Activated T-cell treated with anti-CD3 and anti-CD28 coated beads, Interleukin-2, amount 50 U/mL, for 4 hours (primary cell): ENCODE data around the gene ULK2. TPM values are rescaled to one million over a fixed set of nuclear protein-coding genes. Genes with fewer than 3 reads are reported as not detected.
"Not testable (repeated sequence)": the region's sequence is repeated elsewhere in the genome, so short reads cannot be mapped to it uniquely, and the experiment has no call there.

Source experiments
- ATAC-seq, 2 donors: fragments of 200-7000 bp; cut with Tn5 transposase; one replicate each; pipeline ENCODE4 v1.10.0; 2021
- DNase-seq: peaks from one replicate; pipeline ENCODE4 v3.0.0-alpha.2; 2020
- H3K27me3 Mint-ChIP-seq: one replicate; pipeline ENCODE4 v1.8.0; 2021; ENCODE audit warnings: low read depth, mixed read lengths
- H3K36me3 Mint-ChIP-seq: one replicate; pipeline ENCODE4 v1.8.0; 2022; ENCODE audit warnings: mixed read lengths; ENCODE audit not compliant: insufficient read depth
- H3K4me1 Mint-ChIP-seq: one replicate; pipeline ENCODE4 v1.8.0; 2021; ENCODE audit warnings: low read depth, mixed read lengths
- H3K4me3 Mint-ChIP-seq: one replicate; pipeline ENCODE4 v1.8.0; 2021; ENCODE audit warnings: mild to moderate bottlenecking, moderate library complexity, mixed read lengths
- H3K9me3 Mint-ChIP-seq: one replicate; pipeline ENCODE4 v1.8.0; 2021; ENCODE audit warnings: mixed read lengths
- total RNA-seq, 3 donors: library from RNA; stranded (reverse); gene quantifications; one replicate each; pipeline ENCODE4 v1.2.1, GENCODE V29; 2021

The ULK2 gene
- total RNA-seq, 3 donors from 2014 or later = 4.5 to 6.9 (median 6.1) TPM

- H3K27me3 Mint-ChIP-seq = no peaks in the 10 kb centered on the region
- DNase-seq = no peak
- no peak overlapping the region for H3K4me3 Mint-ChIP-seq
- H3K4me1 Mint-ChIP-seq = peaks cover 55% of the 10 kb centered on the region
- ATAC-seq = peak in 1 of 2 donors; percentile 26
- no peaks in the 10 kb centered on the region for H3K36me3 Mint-ChIP-seq
- H3K9me3 Mint-ChIP-seq = no peaks in the 10 kb centered on the region
Measured at GRCh38 chr17:19768046-19768782, 99.5 kb downstream of the ULK2 start.

GRCh38 chr17:19766421-19767270 is 101.1 kb downstream of the ULK2 start:
- no peaks in the 10 kb centered on the region for H3K9me3 Mint-ChIP-seq
- H3K4me1 Mint-ChIP-seq = peaks cover 39% of the 10 kb centered on the region
- H3K36me3 Mint-ChIP-seq = no peaks in the 10 kb centered on the region
- no peak overlapping the region for H3K4me3 Mint-ChIP-seq
- H3K27me3 Mint-ChIP-seq = no peaks in the 10 kb centered on the region
- ATAC-seq (peak; percentile 87 to 92), DNase-seq (peak; percentile 77)

- peaks cover 33% of the 10 kb centered on the region for H3K4me1 Mint-ChIP-seq
- ATAC-seq = no peak
Measured at GRCh38 chr17:19766016-19766415, 101.7 kb downstream of the ULK2 start.

DNA sequence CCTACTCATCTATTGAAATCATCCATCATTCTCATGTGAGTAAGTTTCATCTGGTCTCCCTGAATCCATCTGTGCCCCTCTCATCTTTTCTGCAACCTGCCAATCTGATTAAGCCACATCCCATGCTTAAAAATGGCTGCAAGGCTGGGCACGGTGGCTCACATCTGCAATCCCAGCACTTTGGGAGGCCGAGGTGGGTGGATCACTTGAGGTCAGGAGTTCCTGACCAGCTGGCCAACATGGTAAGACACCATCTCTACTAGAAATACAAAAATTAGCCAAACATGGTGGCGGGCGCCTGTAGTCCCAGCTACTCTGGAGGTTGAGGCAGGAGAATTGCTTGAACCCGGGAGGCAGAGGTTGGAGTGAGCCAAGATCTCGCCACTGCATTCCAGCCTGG is 103.7 kb downstream of the ULK2 start:
- DNase-seq, H3K27me3 Mint-ChIP-seq, H3K36me3 Mint-ChIP-seq, H3K9me3 Mint-ChIP-seq, H3K4me3 Mint-ChIP-seq, ATAC-seq: not testable (repeated sequence)
- H3K4me1 Mint-ChIP-seq = peaks cover 19% of the 10 kb centered on the region

More at GRCh38 chr17:19766016-19766415, 101.7 kb downstream of the ULK2 start:
- Mint-ChIP-seq H3K4me3 (no peak overlapping the region), H3K9me3 (no peaks in the 10 kb centered on the region), H3K27me3 (no peaks in the 10 kb centered on the region), H3K36me3 (no peaks in the 10 kb centered on the region)
- DNase-seq = no peak

GRCh38 chr17:19763416-19763815 is 104.3 kb downstream of the ULK2 start:
- DNase-seq (no peak), ATAC-seq (no peak)
- H3K4me3 Mint-ChIP-seq = no peak overlapping the region
- H3K4me1 Mint-ChIP-seq = peaks cover 16% of the 10 kb centered on the region
- H3K27me3 Mint-ChIP-seq = no peaks in the 10 kb centered on the region
- H3K36me3 Mint-ChIP-seq = no peaks in the 10 kb centered on the region
- no peaks in the 10 kb centered on the region for H3K9me3 Mint-ChIP-seq

- DNase-seq (peak; percentile 59), ATAC-seq (peak; percentile 51 to 77)
- Mint-ChIP-seq H3K4me3 (no peak overlapping the region), H3K36me3 (no peaks in the 10 kb centered on the region), H3K9me3 (no peaks in the 10 kb centered on the region), H3K4me1 (peaks cover 8% of the 10 kb centered on the region), H3K27me3 (no peaks in the 10 kb centered on the region)
Measured at GRCh38 chr17:19762515-19762961, 105.2 kb downstream of the ULK2 start.

DNA sequence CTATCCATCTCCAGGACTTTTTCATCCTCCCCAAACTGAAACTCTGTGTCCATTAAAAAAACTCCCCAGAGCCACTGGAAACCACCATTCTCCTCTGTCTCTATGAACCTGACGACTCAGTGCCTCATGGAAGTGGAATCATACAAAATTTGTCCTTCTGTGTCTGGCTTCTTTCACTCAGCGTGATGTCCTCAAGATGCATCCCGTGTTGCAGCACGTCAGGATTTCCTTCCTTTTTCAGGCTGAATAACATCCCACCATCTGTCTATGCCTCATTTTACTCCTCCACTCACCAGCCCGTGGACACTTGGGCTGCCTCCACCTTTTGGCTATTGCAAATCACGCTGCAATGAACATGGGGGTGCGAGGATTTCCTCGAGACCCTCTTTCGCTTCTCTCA is 107.0 kb downstream of the ULK2 start:
- Mint-ChIP-seq H3K36me3 (no peaks in the 10 kb centered on the region), H3K27me3 (peaks cover 2% of the 10 kb centered on the region), H3K4me3 (no peak overlapping the region), H3K9me3 (no peaks in the 10 kb centered on the region), H3K4me1 (peaks cover under 1% of the 10 kb centered on the region)
- DNase-seq (no peak), ATAC-seq (no peak)

DNA sequence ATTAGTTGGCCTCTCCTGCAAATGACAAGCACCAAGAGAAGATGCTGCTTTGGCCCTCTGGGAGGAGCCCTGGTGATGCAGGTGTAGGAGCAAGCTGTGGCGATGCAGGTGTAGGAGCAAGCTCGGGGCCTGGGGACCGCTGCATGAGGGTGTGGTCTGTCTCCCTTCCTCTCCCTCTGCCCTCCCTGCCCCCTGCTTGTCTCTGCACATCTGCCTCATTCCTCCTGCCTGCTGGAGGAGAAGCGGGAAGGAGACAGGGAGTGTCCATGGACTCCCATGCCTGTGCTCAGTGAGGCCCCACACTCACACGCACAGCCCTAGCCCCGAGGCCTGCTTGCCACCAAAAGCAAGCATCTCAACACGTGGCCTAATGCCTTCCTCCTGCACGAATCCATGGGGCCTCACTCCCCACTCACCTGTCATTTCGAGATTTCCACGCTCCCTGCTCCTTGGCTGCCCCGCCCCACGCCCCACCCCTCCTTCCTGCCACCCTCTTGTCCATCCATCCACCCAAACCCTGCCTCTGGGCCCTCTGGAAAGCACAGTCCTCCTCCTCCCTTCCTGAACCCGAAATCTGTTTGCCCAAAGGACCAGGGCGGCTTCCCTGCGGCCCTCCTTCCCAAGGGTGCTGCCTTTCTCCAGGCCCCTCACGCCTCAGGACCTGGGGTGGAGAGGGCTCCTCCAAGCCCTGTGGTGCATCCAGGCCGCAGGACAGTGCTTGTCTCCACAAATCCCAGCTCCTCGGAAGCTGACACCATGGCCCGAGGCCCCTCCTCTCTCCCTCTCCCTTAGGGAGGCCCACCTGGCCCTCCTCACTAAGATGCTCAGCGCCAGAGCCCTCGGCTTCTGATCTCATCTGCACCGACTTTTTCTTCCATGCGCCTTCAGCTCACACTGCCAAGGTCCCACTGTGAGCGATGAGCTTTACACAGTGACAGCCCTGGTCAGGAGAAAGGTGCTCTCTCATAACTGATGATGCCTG is 107.9 kb downstream of the ULK2 start:
- Mint-ChIP-seq H3K9me3 (no peaks in the 10 kb centered on the region), H3K4me1 (peaks cover 2% of the 10 kb centered on the region), H3K36me3 (no peaks in the 10 kb centered on the region), H3K27me3 (peaks cover 2% of the 10 kb centered on the region), H3K4me3 (no peak overlapping the region)
- ATAC-seq (no peak), DNase-seq (no peak)

DNA sequence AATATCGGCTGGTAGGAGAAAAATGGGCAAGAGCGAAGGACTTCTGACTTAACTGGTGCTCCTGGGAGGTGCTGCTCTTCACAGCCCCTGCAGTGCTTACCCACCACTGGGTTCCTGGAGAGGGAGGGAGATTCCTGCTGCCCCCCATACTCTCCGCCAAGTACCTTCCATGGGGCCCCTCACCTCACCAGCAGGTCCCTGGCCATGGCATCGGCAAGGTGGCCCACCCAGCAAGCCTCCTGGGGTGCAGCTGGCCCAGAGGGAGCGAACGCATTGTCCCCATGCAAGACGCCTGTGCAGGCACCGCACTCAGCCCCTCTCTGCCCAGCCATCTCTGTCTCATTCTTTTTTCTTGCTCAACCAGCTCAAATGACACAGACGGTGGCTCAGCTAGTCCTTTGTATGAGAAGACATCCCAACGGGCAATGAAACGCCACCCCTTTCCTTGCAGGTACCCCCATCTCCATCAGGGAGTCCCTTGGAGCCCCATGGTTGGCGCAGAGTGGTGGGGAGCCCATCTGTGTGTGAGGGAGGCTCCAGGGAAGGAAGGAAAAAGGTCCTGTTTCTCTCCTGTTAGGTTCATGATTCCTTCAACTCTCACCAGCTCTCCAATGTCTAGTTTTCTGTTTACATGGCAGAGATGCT is 110.1 kb downstream of the ULK2 start:
- Mint-ChIP-seq H3K36me3 (no peaks in the 10 kb centered on the region), H3K4me3 (no peak overlapping the region), H3K9me3 (no peaks in the 10 kb centered on the region), H3K4me1 (peaks cover 2% of the 10 kb centered on the region), H3K27me3 (peaks cover 8% of the 10 kb centered on the region)
- no peak for ATAC-seq
- no peak for DNase-seq

GRCh38 chr17:19756546-19756945 is 111.2 kb downstream of the ULK2 start:
- H3K4me1 Mint-ChIP-seq = peaks cover 2% of the 10 kb centered on the region
- DNase-seq (no peak), ATAC-seq (no peak)
- no peak overlapping the region for H3K4me3 Mint-ChIP-seq
- no peaks in the 10 kb centered on the region for H3K36me3 Mint-ChIP-seq
- no peaks in the 10 kb centered on the region for H3K9me3 Mint-ChIP-seq
- H3K27me3 Mint-ChIP-seq = peaks cover 8% of the 10 kb centered on the region

GRCh38 chr17:19755821-19756510 is 111.8 kb downstream of the ULK2 start:
- Mint-ChIP-seq H3K9me3 (no peaks in the 10 kb centered on the region), H3K4me3 (no peak overlapping the region), H3K27me3 (peaks cover 8% of the 10 kb centered on the region), H3K36me3 (no peaks in the 10 kb centered on the region), H3K4me1 (peaks cover 2% of the 10 kb centered on the region)
- DNase-seq (no peak), ATAC-seq (no peak)

DNA sequence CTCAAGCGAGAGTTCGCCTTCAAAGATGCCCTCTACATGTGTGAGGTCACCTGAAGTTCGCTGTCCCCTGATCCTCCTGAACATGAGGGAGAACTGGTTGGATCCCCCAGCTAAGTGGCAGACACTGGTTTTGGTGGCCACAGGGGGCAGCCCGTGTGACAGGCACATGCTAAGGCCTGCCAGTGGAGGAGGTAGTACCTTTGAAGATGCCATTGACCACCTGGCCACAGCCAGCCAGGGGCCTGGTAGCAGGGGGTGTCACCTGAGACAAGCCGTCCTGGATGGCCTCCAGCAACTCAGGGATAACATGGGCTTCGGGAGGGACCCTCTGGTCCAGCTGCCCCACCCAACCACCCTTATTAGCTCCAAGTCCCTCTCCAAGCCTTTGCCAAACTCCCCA is 112.3 kb downstream of the ULK2 start:
- H3K27me3 Mint-ChIP-seq = peaks cover 8% of the 10 kb centered on the region
- no peaks in the 10 kb centered on the region for H3K36me3 Mint-ChIP-seq
- peaks cover 2% of the 10 kb centered on the region for H3K4me1 Mint-ChIP-seq
- ATAC-seq (no peak), DNase-seq (no peak)
- no peak overlapping the region for H3K4me3 Mint-ChIP-seq
- H3K9me3 Mint-ChIP-seq = no peaks in the 10 kb centered on the region
